ENCODE measurements around the gene C10orf95. TPM values are rescaled to one million over a fixed set of nuclear protein-coding genes. Genes with fewer than 3 reads are reported as not detected.
"Not testable (repeated sequence)": the region's sequence is repeated elsewhere in the genome, so short reads cannot be mapped to it uniquely, and the experiment has no call there.

The C10orf95 gene
- total RNA-seq: 2.2 and 10.3 TPM in 2 replicates

GRCh38 chr10:102451105-102451969, at the start of gene C10orf95:
Gene C10orf95, minus strand, starts transcription at chr10:102451543. Its CDS starts 450 bp downstream, at chr10:102451093.
- no peak for DNase-seq (ENCODE audit: low read depth)
- TF ChIP-seq, protein P1, sequence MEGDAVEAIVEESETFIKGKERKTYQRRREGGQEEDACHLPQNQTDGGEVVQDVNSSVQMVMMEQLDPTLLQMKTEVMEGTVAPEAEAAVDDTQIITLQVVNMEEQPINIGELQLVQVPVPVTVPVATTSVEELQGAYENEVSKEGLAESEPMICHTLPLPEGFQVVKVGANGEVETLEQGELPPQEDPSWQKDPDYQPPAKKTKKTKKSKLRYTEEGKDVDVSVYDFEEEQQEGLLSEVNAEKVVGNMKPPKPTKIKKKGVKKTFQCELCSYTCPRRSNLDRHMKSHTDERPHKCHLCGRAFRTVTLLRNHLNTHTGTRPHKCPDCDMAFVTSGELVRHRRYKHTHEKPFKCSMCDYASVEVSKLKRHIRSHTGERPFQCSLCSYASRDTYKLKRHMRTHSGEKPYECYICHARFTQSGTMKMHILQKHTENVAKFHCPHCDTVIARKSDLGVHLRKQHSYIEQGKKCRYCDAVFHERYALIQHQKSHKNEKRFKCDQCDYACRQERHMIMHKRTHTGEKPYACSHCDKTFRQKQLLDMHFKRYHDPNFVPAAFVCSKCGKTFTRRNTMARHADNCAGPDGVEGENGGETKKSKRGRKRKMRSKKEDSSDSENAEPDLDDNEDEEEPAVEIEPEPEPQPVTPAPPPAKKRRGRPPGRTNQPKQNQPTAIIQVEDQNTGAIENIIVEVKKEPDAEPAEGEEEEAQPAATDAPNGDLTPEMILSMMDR (conservative IDR thresholded peaks at IDR 0.05; ENCODE audit: low read depth, low read length): no peak
- H3K4me3 ChIP-seq (ENCODE audit: low read depth, low read length): peak within 1 kb of the TSS; percentile 95

DNA sequence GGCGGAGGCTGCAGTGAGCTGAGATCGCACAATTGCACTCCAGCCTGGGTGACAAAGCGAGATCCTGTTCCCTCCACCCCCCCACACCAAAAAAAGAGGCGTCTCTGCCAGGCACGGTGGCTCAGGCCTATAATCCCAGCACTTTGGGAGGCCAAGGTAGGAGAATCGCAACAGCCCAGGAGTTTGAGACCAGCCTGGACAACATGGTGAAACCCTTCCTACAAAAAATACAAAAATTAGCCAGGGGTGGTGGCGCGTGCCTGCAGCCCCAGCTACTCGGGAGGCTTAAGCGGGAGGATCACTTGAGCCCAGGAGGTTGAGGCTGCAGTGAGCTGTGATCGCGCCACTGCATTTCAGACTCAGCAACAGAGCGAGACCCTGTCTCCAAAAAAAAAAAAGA, 49.3 kb upstream of the C10orf95 start:
- DNase-seq (ENCODE audit: low read depth): not testable (repeated sequence)
- peak overlapping the region; percentile 95 for H3K4me3 ChIP-seq (ENCODE audit: low read depth, low read length)

- no peak overlapping the region for H3K4me3 ChIP-seq (ENCODE audit: low read depth, low read length)
- TF ChIP-seq, protein P1 (conservative IDR thresholded peaks at IDR 0.05; ENCODE audit: low read depth, low read length): no peak
- no peak for DNase-seq (ENCODE audit: low read depth)
These were observed 48.0 kb upstream of the C10orf95 start for GRCh38 chr10:102499356-102499755.

GRCh38 chr10:102497545-102497944, 46.2 kb upstream of the C10orf95 start:
- no peak for DNase-seq (ENCODE audit: low read depth)
- no peak overlapping the region for H3K4me3 ChIP-seq (ENCODE audit: low read depth, low read length)
- TF ChIP-seq, protein P1 (conservative IDR thresholded peaks at IDR 0.05; ENCODE audit: low read depth, low read length): no peak

DNA sequence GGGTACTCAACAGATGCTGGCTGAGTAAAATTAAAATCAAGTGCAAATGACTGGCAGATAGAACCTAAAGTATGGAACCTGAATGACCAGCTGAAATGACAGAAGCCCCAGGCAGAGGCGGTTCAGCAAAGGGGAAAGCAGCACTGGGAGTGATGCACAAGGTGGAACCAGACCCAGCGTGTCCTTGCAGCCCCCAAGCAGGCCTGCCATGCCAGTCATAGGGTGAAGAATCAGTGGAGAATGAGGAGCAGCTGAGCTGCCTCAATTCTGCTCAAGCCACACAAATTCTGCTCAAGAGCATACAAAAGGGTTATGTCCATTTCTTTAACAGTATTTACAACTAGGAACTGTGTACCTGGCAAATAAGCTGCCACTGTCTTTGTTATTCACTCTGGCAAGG, 42.4 kb upstream of the C10orf95 start:
- no peak overlapping the region for H3K4me3 ChIP-seq (ENCODE audit: low read depth, low read length)
- TF ChIP-seq, protein P1 (conservative IDR thresholded peaks at IDR 0.05; ENCODE audit: low read depth, low read length): no peak
- no peak for DNase-seq (ENCODE audit: low read depth)

DNA sequence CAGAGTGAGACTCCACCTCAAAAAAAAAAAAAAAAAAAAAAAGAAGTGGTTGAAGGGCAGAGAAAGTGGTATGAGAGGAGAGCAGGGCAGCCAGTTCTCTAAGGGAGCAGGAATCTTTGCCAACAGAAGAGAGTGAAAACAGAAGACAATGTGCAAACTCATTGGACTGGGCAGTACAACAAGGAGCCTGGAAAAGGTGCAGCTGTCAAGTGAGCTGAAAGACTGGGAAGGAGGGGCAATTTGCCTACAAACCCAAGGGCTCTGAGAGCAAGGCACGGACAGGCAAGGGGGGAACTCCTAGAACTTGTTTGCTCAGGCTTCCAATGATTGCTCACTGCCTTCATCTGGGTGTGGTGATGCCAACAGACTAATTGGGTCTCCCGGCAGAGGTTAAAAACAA, 41.6 kb upstream of the C10orf95 start:
- TF ChIP-seq, protein P1 (conservative IDR thresholded peaks at IDR 0.05; ENCODE audit: low read depth, low read length): no peak
- DNase-seq (ENCODE audit: low read depth): no peak
- no peak overlapping the region for H3K4me3 ChIP-seq (ENCODE audit: low read depth, low read length)

GRCh38 chr10:102492344-102492939, 41.1 kb upstream of the C10orf95 start:
- H3K4me3 ChIP-seq (ENCODE audit: low read depth, low read length): no peak overlapping the region
- TF ChIP-seq, protein P1 (conservative IDR thresholded peaks at IDR 0.05; ENCODE audit: low read depth, low read length): no peak
- DNase-seq (ENCODE audit: low read depth): no peak
